GM18498 (cell line): Measurements from ENCODE around the gene DUSP23.

Experiments
- ATAC-seq: cut with Tn5 transposase; IDR thresholded peaks from one replicate; pipeline ENCODE4 v1.9.1; 2021; ENCODE audit warnings: mild to moderate bottlenecking, moderate library complexity; ENCODE audit not compliant: unreplicated experiment

DUSP23 gene

GRCh38 chr1:159827549-159827948 lies 46.8 kb downstream of the DUSP23 start:
- no peak for ATAC-seq

- ATAC-seq: no peak
Observed at GRCh38 chr1:159828176-159828575, 47.4 kb downstream of the DUSP23 start.

- ATAC-seq: no peak
Observed at GRCh38 chr1:159828581-159829272, 48.0 kb downstream of the DUSP23 start.

- ATAC-seq: peak; percentile 74
Observed at GRCh38 chr1:159829273-159829634, 48.5 kb downstream of the DUSP23 start.

GRCh38 chr1:159829822-159830465 lies 49.2 kb downstream of the DUSP23 start:
- no peak for ATAC-seq

GRCh38 chr1:159830722-159831121 lies 50.0 kb downstream of the DUSP23 start:
- no peak for ATAC-seq

GRCh38 chr1:159831412-159832141 lies 50.8 kb downstream of the DUSP23 start:
- ATAC-seq: no peak
